Neural cell (in vitro differentiated cells): ENCODE results near the gene LAMC2. TPM values are rescaled to one million over a fixed set of nuclear protein-coding genes. Genes with fewer than 3 reads are reported as not detected.

Experiments used
- H2AFZ ChIP-seq: fragments of 200-600, 300-800 bp; sonication (generic), shearing (Covaris generic); 2 replicates; pipeline ENCODE4 v1.6.0; 2014; ENCODE audit warnings: low read depth, mild to moderate bottlenecking, antibody characterized with exemption, low read length, moderate library complexity
- H3F3A ChIP-seq: fragments of 200-600 bp; shearing (Covaris generic); 2 replicates; pipeline ENCODE4 v1.6.1; 2016; ENCODE audit warnings: mild to moderate bottlenecking, moderate library complexity, mixed read lengths, antibody characterized with exemption, low read length; ENCODE audit not compliant: insufficient read depth, poor library complexity, severe bottlenecking
- H3K27ac ChIP-seq: fragments of 200-600, 300-800 bp; sonication (generic), shearing (Covaris generic); 2 replicates; pipeline ENCODE4 v1.5.1; 2014; ENCODE audit warnings: mild to moderate bottlenecking, low read length, moderate library complexity
- H3K27me3 ChIP-seq: fragments of 300-800, 200-600 bp; sonication (generic), shearing (Covaris generic); 2 replicates; pipeline ENCODE4 v1.6.0; 2014; ENCODE audit warnings: mild to moderate bottlenecking, low read depth, low read length, moderate library complexity; ENCODE audit not compliant: insufficient read depth
- H3K36me3 ChIP-seq: fragments of 300-800, 200-600 bp; sonication (generic), shearing (Covaris generic); 2 replicates; pipeline ENCODE4 v1.5.1; 2014; ENCODE audit warnings: mild to moderate bottlenecking, antibody characterized with exemption, low read length, moderate library complexity; ENCODE audit not compliant: insufficient read depth
- H3K4me2 ChIP-seq: fragments of 300-800, 200-600 bp; sonication (generic), shearing (Covaris generic); 2 replicates; pipeline ENCODE4 v1.6.0; 2014; ENCODE audit warnings: mild to moderate bottlenecking, low read length
- H3K4me3 ChIP-seq: fragments of 300-800, 200-600 bp; sonication (generic), shearing (Covaris generic); 2 replicates; pipeline ENCODE4 v1.5.1; 2014; ENCODE audit warnings: mild to moderate bottlenecking, low read length, moderate library complexity
- H3K79me2 ChIP-seq: fragments of 200-600 bp; shearing (Covaris generic); replicated peaks from 2 replicates; pipeline ENCODE4 v1.6.0; 2014; ENCODE audit warnings: mild to moderate bottlenecking, low read length, moderate library complexity; ENCODE audit not compliant: insufficient read depth
- H3K9ac ChIP-seq: fragments of 300-800, 200-600 bp; sonication (generic), shearing (Covaris generic); 2 replicates; pipeline ENCODE4 v1.6.1; 2016; ENCODE audit warnings: mild to moderate bottlenecking, low read length, mixed read lengths
- H3K9me2 ChIP-seq: fragments of 200-600 bp; shearing (Covaris generic); 2 replicates; pipeline ENCODE4 v1.6.1; 2016; ENCODE audit warnings: mild to moderate bottlenecking, low read length, mixed read lengths; ENCODE audit not compliant: insufficient read depth
- H3K9me3 ChIP-seq: fragments of 200-600, 300-800 bp; sonication (generic), shearing (Covaris generic); 2 replicates; pipeline ENCODE4 v1.6.1; 2016; ENCODE audit warnings: mild to moderate bottlenecking, mixed run types, low read length, moderate library complexity, mixed read lengths
- H4K20me1 ChIP-seq: fragments of 200-600 bp; shearing (Covaris generic); 2 replicates; pipeline ENCODE4 v1.6.1; 2016; ENCODE audit warnings: mild to moderate bottlenecking, mixed run types; ENCODE audit not compliant: insufficient read depth
- CTCF ChIP-seq: fragments of 450-650 bp; IDR thresholded peaks from 2 replicates; pipeline ENCODE4 v1.5.1; 2014; ENCODE audit warnings: antibody characterized with exemption, mild to moderate bottlenecking, moderate library complexity; ENCODE audit not compliant: poor library complexity, severe bottlenecking
- EP300 ChIP-seq: fragments of 450-650 bp; conservative IDR thresholded peaks from 2 replicates; pipeline ENCODE4 v1.6.1; 2014; ENCODE audit warnings: antibody characterized with exemption, mild to moderate bottlenecking, moderate library complexity; ENCODE audit not compliant: poor library complexity, severe bottlenecking
- EZH2 ChIP-seq: fragments of 200-600, 300-800 bp; shearing (Covaris generic), sonication (generic); IDR thresholded peaks from 2 replicates; pipeline ENCODE4 v1.6.1; 2014; ENCODE audit warnings: antibody characterized with exemption, low read length, borderline replicate concordance, mild to moderate bottlenecking; ENCODE audit not compliant: insufficient read depth, poor library complexity, severe bottlenecking
- MXI1 ChIP-seq: fragments of 450-650 bp; conservative IDR thresholded peaks from 2 replicates; pipeline ENCODE4 v1.6.1; 2014; ENCODE audit warnings: antibody characterized with exemption, mild to moderate bottlenecking; ENCODE audit not compliant: poor library complexity, severe bottlenecking
- POLR2AphosphoS5 ChIP-seq: IDR thresholded peaks from 2 replicates; pipeline ENCODE4 v1.6.1; 2012
- RAD21 ChIP-seq: fragments of 450-650 bp; conservative IDR thresholded peaks from 2 replicates; pipeline ENCODE4 v1.6.1; 2014; ENCODE audit warnings: antibody characterized with exemption, mild to moderate bottlenecking, moderate library complexity
- SMC3 ChIP-seq: fragments of 450-650 bp; conservative IDR thresholded peaks from 2 replicates; pipeline ENCODE4 v1.6.1; 2014; ENCODE audit warnings: antibody characterized with exemption, mild to moderate bottlenecking, moderate library complexity; ENCODE audit not compliant: poor library complexity
- TAF1 ChIP-seq: IDR thresholded peaks from 2 replicates; pipeline ENCODE4 v1.6.1; 2012; ENCODE audit warnings: low read depth
- polyA plus RNA-seq: library from polyadenylated mRNA; depleted of rRNA; stranded (reverse); fragments of >200 nt; gene quantifications from 2 replicates; pipeline ENCODE4 v1.2.3, GENCODE V29; 2014
- TF ChIP-seq, protein P1 (sequence below): IDR thresholded peaks from 2 replicates; pipeline ENCODE4 v1.6.1; 2012; ENCODE audit warnings: borderline replicate concordance

LAMC2 gene
- polyA plus RNA-seq, 1 donor from 2014 or later: 0.67 TPM

DNA sequence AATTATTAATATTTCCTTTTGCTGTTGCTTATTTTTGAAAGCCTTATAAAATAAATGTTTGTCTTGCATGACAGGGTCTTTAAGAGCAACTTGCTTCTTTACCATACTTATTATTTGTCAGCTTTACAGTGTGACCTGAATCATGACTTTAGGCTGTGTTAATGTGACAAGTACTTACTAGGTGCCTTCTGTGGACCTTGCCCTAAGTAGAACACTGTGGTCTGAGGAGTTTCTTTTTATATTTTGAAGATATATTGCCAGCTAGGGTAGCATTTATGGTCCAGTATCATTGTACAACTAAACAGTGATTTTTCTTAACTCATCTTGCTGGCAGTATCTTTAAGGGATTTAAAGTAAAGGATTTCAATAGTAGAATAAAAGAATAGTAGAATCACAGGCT lies 45.4 kb upstream of the LAMC2 start:
- no peak for TF ChIP-seq SMC3
- no peak for TF ChIP-seq TAF1
- no peak for TF ChIP-seq MXI1
- no peak for TF ChIP-seq POLR2AphosphoS5
- no peak for TF ChIP-seq CTCF
- no peak for TF ChIP-seq EZH2
- TF ChIP-seq, protein P1, sequence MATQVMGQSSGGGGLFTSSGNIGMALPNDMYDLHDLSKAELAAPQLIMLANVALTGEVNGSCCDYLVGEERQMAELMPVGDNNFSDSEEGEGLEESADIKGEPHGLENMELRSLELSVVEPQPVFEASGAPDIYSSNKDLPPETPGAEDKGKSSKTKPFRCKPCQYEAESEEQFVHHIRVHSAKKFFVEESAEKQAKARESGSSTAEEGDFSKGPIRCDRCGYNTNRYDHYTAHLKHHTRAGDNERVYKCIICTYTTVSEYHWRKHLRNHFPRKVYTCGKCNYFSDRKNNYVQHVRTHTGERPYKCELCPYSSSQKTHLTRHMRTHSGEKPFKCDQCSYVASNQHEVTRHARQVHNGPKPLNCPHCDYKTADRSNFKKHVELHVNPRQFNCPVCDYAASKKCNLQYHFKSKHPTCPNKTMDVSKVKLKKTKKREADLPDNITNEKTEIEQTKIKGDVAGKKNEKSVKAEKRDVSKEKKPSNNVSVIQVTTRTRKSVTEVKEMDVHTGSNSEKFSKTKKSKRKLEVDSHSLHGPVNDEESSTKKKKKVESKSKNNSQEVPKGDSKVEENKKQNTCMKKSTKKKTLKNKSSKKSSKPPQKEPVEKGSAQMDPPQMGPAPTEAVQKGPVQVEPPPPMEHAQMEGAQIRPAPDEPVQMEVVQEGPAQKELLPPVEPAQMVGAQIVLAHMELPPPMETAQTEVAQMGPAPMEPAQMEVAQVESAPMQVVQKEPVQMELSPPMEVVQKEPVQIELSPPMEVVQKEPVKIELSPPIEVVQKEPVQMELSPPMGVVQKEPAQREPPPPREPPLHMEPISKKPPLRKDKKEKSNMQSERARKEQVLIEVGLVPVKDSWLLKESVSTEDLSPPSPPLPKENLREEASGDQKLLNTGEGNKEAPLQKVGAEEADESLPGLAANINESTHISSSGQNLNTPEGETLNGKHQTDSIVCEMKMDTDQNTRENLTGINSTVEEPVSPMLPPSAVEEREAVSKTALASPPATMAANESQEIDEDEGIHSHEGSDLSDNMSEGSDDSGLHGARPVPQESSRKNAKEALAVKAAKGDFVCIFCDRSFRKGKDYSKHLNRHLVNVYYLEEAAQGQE: no peak
- no peak for TF ChIP-seq EP300
- no peak for TF ChIP-seq RAD21
- H4K20me1 ChIP-seq: no peaks in the 10 kb centered on the region
- H3K9me3 ChIP-seq: no peaks in the 10 kb centered on the region
- no peaks in the 10 kb centered on the region for H3K9me2 ChIP-seq
- H3K27ac ChIP-seq: no peak overlapping the region
- H3K36me3 ChIP-seq: peaks cover 8% of the 10 kb centered on the region
- H3K9ac ChIP-seq: no peak overlapping the region
- H3K27me3 ChIP-seq: no peaks in the 10 kb centered on the region
- no peak overlapping the region for H3K4me2 ChIP-seq
- no peak overlapping the region for H2AFZ ChIP-seq
- H3K79me2 ChIP-seq: no peaks in the 10 kb centered on the region
- no peaks in the 10 kb centered on the region for H3F3A ChIP-seq
- no peak overlapping the region for H3K4me3 ChIP-seq

GRCh38 chr1:183142171-183142570 lies 43.9 kb upstream of the LAMC2 start:
- H3K4me3 ChIP-seq: no peak overlapping the region
- no peak overlapping the region for H3K9ac ChIP-seq
- H3K9me2 ChIP-seq: no peaks in the 10 kb centered on the region
- no peaks in the 10 kb centered on the region for H4K20me1 ChIP-seq
- no peak overlapping the region for H3K27ac ChIP-seq
- no peaks in the 10 kb centered on the region for H3K27me3 ChIP-seq
- no peaks in the 10 kb centered on the region for H3K79me2 ChIP-seq
- H3F3A ChIP-seq: no peaks in the 10 kb centered on the region
- H3K4me2 ChIP-seq: no peak overlapping the region
- no peaks in the 10 kb centered on the region for H3K9me3 ChIP-seq
- no peak for TF ChIP-seq MXI1
- TF ChIP-seq, protein P1: no peak
- no peak for TF ChIP-seq SMC3
- no peak for TF ChIP-seq EP300
- no peak for TF ChIP-seq TAF1
- no peak for TF ChIP-seq EZH2
- TF ChIP-seq CTCF: no peak
- no peaks in the 10 kb centered on the region for H3K36me3 ChIP-seq
- H2AFZ ChIP-seq: no peak overlapping the region
